ENCODE results near the gene OLR1. TPM values are rescaled to one million over a fixed set of nuclear protein-coding genes. Genes with fewer than 3 reads are reported as not detected.

Gene OLR1
- total RNA-seq, 2 donors from 2014 or later, result 1.2 to 2.1 TPM

DNA sequence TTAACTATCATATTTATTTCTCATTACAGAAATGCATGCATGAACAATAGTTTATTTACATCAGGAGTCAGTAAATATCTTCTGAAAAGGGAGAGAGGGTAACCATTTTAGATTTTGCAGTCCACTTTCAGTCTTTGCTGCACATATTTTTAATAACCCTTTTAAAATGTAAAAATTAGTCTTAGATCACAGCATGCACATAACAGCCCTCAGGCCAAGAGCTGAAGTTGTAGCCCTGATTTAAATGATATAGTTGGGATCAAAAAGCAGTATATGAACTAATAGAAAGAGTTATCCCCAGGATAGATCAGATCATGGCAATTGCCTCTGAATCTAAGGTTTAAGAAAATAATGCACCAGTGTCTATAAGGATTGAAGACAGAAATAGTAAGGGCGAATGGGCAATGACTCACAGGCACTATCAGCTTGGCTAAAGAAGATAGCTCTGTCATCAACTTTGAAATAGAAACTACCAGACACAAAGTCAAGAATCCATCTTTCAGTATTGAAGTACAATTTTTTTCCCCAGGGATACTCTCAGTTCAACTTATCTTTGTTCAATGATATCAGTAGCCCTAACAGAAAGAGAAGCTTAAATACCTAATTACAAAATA, 28.8 kb downstream of the OLR1 start:
- intact Hi-C loops (cut with DNase I), result no loop called here
- no peak for TF ChIP-seq POLR2A (IDR thresholded peaks at IDR 0.05)
- no peak for TF ChIP-seq POLR2AphosphoS5 (IDR thresholded peaks at IDR 0.05)
- TF ChIP-seq, protein P1, sequence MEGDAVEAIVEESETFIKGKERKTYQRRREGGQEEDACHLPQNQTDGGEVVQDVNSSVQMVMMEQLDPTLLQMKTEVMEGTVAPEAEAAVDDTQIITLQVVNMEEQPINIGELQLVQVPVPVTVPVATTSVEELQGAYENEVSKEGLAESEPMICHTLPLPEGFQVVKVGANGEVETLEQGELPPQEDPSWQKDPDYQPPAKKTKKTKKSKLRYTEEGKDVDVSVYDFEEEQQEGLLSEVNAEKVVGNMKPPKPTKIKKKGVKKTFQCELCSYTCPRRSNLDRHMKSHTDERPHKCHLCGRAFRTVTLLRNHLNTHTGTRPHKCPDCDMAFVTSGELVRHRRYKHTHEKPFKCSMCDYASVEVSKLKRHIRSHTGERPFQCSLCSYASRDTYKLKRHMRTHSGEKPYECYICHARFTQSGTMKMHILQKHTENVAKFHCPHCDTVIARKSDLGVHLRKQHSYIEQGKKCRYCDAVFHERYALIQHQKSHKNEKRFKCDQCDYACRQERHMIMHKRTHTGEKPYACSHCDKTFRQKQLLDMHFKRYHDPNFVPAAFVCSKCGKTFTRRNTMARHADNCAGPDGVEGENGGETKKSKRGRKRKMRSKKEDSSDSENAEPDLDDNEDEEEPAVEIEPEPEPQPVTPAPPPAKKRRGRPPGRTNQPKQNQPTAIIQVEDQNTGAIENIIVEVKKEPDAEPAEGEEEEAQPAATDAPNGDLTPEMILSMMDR (IDR thresholded peaks at IDR 0.05), result no peak
- WGBS, result 0% methylated on average over 1 of the region's 1 CpG

DNA sequence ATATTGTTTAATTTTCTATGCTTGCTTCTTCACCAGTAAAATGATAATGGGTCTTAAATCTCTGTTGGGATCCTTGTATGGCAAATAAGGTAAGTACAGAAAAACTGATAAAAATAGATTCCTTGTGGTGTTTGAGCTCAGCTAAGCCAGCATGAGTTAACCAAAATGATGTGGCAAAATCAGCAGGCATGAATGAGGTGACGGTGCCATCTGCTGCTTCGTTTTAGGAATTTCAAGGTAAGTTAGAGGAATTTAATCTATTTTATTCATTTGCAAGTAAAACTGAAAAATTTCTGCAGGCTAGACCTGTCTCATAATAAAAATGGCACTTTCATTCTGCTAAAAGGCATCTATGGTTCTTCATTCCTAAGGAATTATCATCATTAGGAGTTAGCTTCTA, 31.9 kb downstream of the OLR1 start:
- Histone ChIP-seq H3K4me1 (replicated peaks) (no peaks in the 10 kb centered on the region), H3K27me3 (replicated peaks; ENCODE audit: insufficient read depth) (no peaks in the 10 kb centered on the region), H3K9me3 (no peaks in the 10 kb centered on the region), H3K36me3 (no peaks in the 10 kb centered on the region), H3K4me3 (no peak overlapping the region), H3K27ac (no peak overlapping the region)
- no peak for DNase-seq (ENCODE audit: low spot score)
- 10% methylated on average over 2 of the region's 2 CpGs for WGBS
- TF ChIP-seq, protein P1 (IDR thresholded peaks at IDR 0.05), result peak in 3 of 4 experiments; percentile 45 to 70 (median 64)
- TF ChIP-seq POLR2A (IDR thresholded peaks at IDR 0.05) (no peak), POLR2AphosphoS5 (IDR thresholded peaks at IDR 0.05) (no peak)
- intact Hi-C loops (cut with DNase I), result no loop called here

More for the DNA sequence above, 28.8 kb downstream of the OLR1 start:
- no peak for DNase-seq (ENCODE audit: low spot score)
- Histone ChIP-seq H3K27ac (no peak overlapping the region), H3K9me3 (no peaks in the 10 kb centered on the region), H3K27me3 (replicated peaks; ENCODE audit: insufficient read depth) (no peaks in the 10 kb centered on the region), H3K4me1 (replicated peaks) (no peaks in the 10 kb centered on the region), H3K4me3 (no peak overlapping the region), H3K36me3 (no peaks in the 10 kb centered on the region)

GRCh38 chr12:10136637-10137205, 35.2 kb downstream of the OLR1 start:
- H3K9me3 ChIP-seq, result no peaks in the 10 kb centered on the region
- TF ChIP-seq, protein P1 (IDR thresholded peaks at IDR 0.05), result no peak
- no peak for TF ChIP-seq POLR2AphosphoS5 (IDR thresholded peaks at IDR 0.05)
- no peak for TF ChIP-seq POLR2A (IDR thresholded peaks at IDR 0.05)
- no peak overlapping the region for H3K27ac ChIP-seq
- no peaks in the 10 kb centered on the region for H3K4me1 ChIP-seq (replicated peaks)
- no peak overlapping the region for H3K4me3 ChIP-seq
- DNase-seq (ENCODE audit: low spot score), result no peak
- intact Hi-C loops (cut with DNase I), result loop anchor here (10.0 kb wide), 2 partner anchors 102 to 392 kb away; partner anchors contain the start of gene CLEC9A
- no peaks in the 10 kb centered on the region for H3K27me3 ChIP-seq (replicated peaks; ENCODE audit: insufficient read depth)
- WGBS, result 64% methylated on average over 13 of the region's 13 CpGs
- no peaks in the 10 kb centered on the region for H3K36me3 ChIP-seq

- H3K36me3 ChIP-seq, result no peaks in the 10 kb centered on the region
- no peak for DNase-seq (ENCODE audit: low spot score)
- WGBS, result 67% methylated on average over 4 of the region's 4 CpGs
- no peaks in the 10 kb centered on the region for H3K27me3 ChIP-seq (replicated peaks; ENCODE audit: insufficient read depth)
- H3K27ac ChIP-seq, result no peak overlapping the region
- TF ChIP-seq, protein P1 (IDR thresholded peaks at IDR 0.05), result no peak
- TF ChIP-seq POLR2A (IDR thresholded peaks at IDR 0.05) (no peak), POLR2AphosphoS5 (IDR thresholded peaks at IDR 0.05) (no peak)
- H3K4me1 ChIP-seq (replicated peaks), result no peaks in the 10 kb centered on the region
- no peak overlapping the region for H3K4me3 ChIP-seq
- intact Hi-C loops (cut with DNase I), result loop anchor here (10.0 kb wide), 2 partner anchors 100 to 390 kb away; partner anchors contain the start of gene CLEC9A
- no peaks in the 10 kb centered on the region for H3K9me3 ChIP-seq
Measured at GRCh38 chr12:10135126-10135525, 36.8 kb downstream of the OLR1 start.

Measured in prostate gland (tissue), 2 donors.